ENCODE measurements around the gene COL2A1. TPM values are rescaled to one million over a fixed set of nuclear protein-coding genes. Genes with fewer than 3 reads are reported as not detected.

COL2A1 gene
- total RNA-seq, 4 donors from 2014 or later: not detected

GRCh38 chr12:48018618-48018995, 14.3 kb upstream of the COL2A1 start:
- 72 to 81% methylated on average over 4 of the region's 4 CpGs for WGBS, 2 donors
- Histone ChIP-seq H3K4me1 (no peaks in the 10 kb centered on the region), H3K4me3 (replicated peaks in 1 of 3) (no peak overlapping the region), H3K36me3 (no peaks in the 10 kb centered on the region), H3K27me3 (no peaks in the 10 kb centered on the region), H3K27ac (no peak overlapping the region), H3K9me3 (no peaks in the 10 kb centered on the region)
- no peak for TF ChIP-seq POLR2A (IDR thresholded peaks at IDR 0.05)
- TF ChIP-seq CTCF (IDR thresholded peaks at IDR 0.05): no peak
- intact Hi-C loops (cut with DNase I): no loop called here
- DNase-seq: no peak

DNA sequence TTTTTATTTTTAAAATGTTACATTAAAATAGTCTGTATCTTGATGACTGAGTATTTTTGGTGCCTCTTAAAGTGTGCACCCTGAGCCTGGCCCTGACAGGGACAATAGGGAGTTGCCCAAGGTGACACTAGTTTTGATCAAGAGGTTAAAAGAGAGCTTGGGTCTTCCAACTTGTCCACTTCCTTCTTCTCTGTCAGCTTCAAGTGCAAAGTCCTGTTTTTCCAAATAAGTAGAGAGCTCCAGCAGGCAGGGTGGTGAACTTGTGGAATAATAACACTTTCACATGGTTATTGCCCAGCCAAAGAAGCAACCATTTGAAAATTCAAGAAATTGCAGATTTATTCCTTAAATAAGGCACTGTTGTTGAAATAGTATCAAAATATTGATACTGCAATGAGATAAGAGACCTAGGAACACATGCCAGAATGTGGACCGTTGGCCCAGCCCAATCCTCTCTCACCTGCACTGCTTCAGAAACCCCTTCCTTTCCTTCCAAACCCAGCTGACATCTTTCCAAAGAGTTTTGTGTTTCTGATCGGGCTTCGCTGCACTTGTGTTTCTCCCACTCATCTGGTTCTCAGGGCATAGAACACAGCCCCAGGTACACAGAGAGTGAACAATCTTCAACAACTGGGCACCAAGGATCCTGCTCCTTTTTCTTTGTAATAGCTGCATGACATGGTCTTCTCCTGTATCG, 13.8 kb upstream of the COL2A1 start:
- WGBS, 2 donors: 69 to 75% methylated on average over 4 of the region's 4 CpGs
- TF ChIP-seq POLR2A (IDR thresholded peaks at IDR 0.05) (no peak), CTCF (IDR thresholded peaks at IDR 0.05) (no peak)
- H3K9me3 ChIP-seq: no peaks in the 10 kb centered on the region

DNA sequence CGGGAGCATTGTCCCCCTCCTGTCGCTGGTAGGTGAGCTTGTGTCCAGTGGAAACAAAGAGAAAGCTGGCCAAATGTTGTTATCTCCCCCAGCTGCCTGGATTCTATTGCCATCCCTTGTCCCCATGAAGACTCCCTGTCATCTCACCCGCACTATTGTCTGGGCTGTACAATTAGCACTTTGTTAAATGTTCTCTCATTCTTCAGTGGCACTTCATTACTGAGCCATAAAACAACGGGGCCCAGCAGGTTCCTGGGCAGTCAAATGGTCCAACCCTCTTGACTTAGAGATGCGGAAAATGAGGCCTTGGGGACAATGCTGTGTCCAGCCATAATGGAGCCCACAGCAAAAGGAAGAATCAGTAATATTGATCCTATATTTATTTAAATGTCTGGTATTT, 13.2 kb upstream of the COL2A1 start:
- no peak overlapping the region for H3K4me3 ChIP-seq (replicated peaks in 1 of 3)
- no peaks in the 10 kb centered on the region for H3K4me1 ChIP-seq
- no peaks in the 10 kb centered on the region for H3K27me3 ChIP-seq

More for the DNA sequence above, 13.8 kb upstream of the COL2A1 start:
- no peak for DNase-seq
- intact Hi-C loops (cut with DNase I): no loop called here
- Histone ChIP-seq H3K27me3 (no peaks in the 10 kb centered on the region), H3K4me1 (no peaks in the 10 kb centered on the region), H3K4me3 (replicated peaks in 1 of 3) (no peak overlapping the region), H3K36me3 (no peaks in the 10 kb centered on the region), H3K27ac (no peak overlapping the region)

DNA sequence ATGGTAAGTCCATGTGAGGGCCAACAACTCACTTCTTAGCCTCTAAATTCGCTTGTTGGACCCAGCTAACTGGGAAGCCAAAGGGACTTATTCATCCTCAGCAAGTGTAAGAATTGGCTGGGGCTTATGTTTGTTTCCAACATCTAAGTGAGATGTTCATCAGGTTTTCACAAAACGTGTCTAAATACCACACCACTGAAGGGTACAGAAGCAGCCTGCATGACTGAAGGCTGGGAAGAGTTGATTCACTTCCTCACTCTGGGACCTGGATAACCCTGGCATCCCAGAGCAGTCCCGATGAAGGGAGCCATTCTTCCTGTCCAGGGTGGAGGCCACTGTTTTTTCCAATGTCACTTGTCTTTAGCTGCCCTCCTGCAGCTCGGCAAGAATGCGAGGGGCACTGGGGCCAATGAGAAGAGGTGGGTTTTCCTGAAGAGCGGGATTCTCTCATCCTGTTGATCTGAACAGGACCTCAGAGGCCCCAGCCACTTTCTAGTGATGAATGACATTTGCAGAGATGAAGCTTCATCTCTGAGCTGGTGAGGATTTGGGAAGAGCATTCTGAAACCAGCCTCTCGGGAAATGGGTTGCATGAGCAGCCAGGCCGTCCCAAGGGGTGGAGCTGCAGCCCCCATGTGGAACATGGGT, 12.2 kb upstream of the COL2A1 start:
- Histone ChIP-seq H3K9me3 (no peaks in the 10 kb centered on the region), H3K4me1 (no peaks in the 10 kb centered on the region), H3K36me3 (no peaks in the 10 kb centered on the region), H3K27me3 (no peaks in the 10 kb centered on the region), H3K4me3 (replicated peaks in 1 of 3) (no peak overlapping the region), H3K27ac (no peak overlapping the region)
- no peak for DNase-seq
- 77 to 80% methylated on average over 8 of the region's 8 CpGs for WGBS, 2 donors
- intact Hi-C loops (cut with DNase I): no loop called here
- TF ChIP-seq POLR2A (IDR thresholded peaks at IDR 0.05): no peak

More for the DNA sequence above, 13.2 kb upstream of the COL2A1 start:
- no peak for DNase-seq
- H3K27ac ChIP-seq: no peak overlapping the region
- intact Hi-C loops (cut with DNase I): no loop called here
- H3K9me3 ChIP-seq: no peaks in the 10 kb centered on the region
- 76 to 80% methylated on average over 5 of the region's 5 CpGs for WGBS, 2 donors
- H3K36me3 ChIP-seq: no peaks in the 10 kb centered on the region
- TF ChIP-seq POLR2A (IDR thresholded peaks at IDR 0.05) (no peak), CTCF (IDR thresholded peaks at IDR 0.05) (no peak)

- DNase-seq: no peak
- no peak overlapping the region for H3K27ac ChIP-seq
- H3K36me3 ChIP-seq: no peaks in the 10 kb centered on the region
- WGBS, 2 donors: 84 to 95% methylated on average over 7 of the region's 7 CpGs
- no peak for TF ChIP-seq CTCF (IDR thresholded peaks at IDR 0.05)
- no peak for TF ChIP-seq POLR2A (IDR thresholded peaks at IDR 0.05)
- H3K4me1 ChIP-seq: no peaks in the 10 kb centered on the region
- H3K9me3 ChIP-seq: no peaks in the 10 kb centered on the region
- H3K4me3 ChIP-seq (replicated peaks in 1 of 3): no peak overlapping the region
- intact Hi-C loops (cut with DNase I): no loop called here
- H3K27me3 ChIP-seq: no peaks in the 10 kb centered on the region
These were observed 11.7 kb upstream of the COL2A1 start for GRCh38 chr12:48015954-48016353.
